ENCODE data around the gene LRP1.

LRP1 gene

GRCh38 chr12:57182918-57183575, 54.8 kb downstream of the LRP1 start:
- Histone ChIP-seq H3K4me3 (ENCODE audit: low read length) (peak overlapping the region; percentile 8; the same call in 1 of the 2 replicates), H3K9ac (ENCODE audit: low read length) (no peak overlapping the region), H3K4me1 (ENCODE audit: low read length) (peaks cover 5% of the 10 kb centered on the region), H3K27ac (ENCODE audit: low read length) (no peak overlapping the region), H3K36me3 (replicated peaks; ENCODE audit: low read depth, low read length) (no peaks in the 10 kb centered on the region), H3K4me2 (ENCODE audit: low read length) (peak overlapping the region; percentile 55), H3K9me3 (ENCODE audit: insufficient read depth, low read length) (no peaks in the 10 kb centered on the region), H3K27me3 (ENCODE audit: low read depth, low read length) (peaks cover 6% of the 10 kb centered on the region), H4K20me1 (ENCODE audit: insufficient read depth, low read length) (no peaks in the 10 kb centered on the region), H3K79me2 (ENCODE audit: low read length) (no peaks in the 10 kb centered on the region), H2AFZ (ENCODE audit: low read depth, low read length) (no peak overlapping the region)
- TF ChIP-seq EZH2phosphoT487 (IDR thresholded peaks at IDR 0.05; ENCODE audit: low read depth) = no peak
- TF ChIP-seq, protein P1, sequence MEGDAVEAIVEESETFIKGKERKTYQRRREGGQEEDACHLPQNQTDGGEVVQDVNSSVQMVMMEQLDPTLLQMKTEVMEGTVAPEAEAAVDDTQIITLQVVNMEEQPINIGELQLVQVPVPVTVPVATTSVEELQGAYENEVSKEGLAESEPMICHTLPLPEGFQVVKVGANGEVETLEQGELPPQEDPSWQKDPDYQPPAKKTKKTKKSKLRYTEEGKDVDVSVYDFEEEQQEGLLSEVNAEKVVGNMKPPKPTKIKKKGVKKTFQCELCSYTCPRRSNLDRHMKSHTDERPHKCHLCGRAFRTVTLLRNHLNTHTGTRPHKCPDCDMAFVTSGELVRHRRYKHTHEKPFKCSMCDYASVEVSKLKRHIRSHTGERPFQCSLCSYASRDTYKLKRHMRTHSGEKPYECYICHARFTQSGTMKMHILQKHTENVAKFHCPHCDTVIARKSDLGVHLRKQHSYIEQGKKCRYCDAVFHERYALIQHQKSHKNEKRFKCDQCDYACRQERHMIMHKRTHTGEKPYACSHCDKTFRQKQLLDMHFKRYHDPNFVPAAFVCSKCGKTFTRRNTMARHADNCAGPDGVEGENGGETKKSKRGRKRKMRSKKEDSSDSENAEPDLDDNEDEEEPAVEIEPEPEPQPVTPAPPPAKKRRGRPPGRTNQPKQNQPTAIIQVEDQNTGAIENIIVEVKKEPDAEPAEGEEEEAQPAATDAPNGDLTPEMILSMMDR (IDR thresholded peaks at IDR 0.05; ENCODE audit: low read depth, low read length) = peak; percentile 87

GRCh38 chr12:57183939-57184725, 55.8 kb downstream of the LRP1 start:
- Histone ChIP-seq H3K36me3 (replicated peaks; ENCODE audit: low read depth, low read length) (no peaks in the 10 kb centered on the region), H2AFZ (ENCODE audit: low read depth, low read length) (no peak overlapping the region), H4K20me1 (ENCODE audit: insufficient read depth, low read length) (no peaks in the 10 kb centered on the region), H3K79me2 (ENCODE audit: low read length) (no peaks in the 10 kb centered on the region), H3K9ac (ENCODE audit: low read length) (no peak overlapping the region), H3K4me1 (ENCODE audit: low read length) (peaks cover 5% of the 10 kb centered on the region), H3K27ac (ENCODE audit: low read length) (no peak overlapping the region), H3K4me2 (ENCODE audit: low read length) (no peak overlapping the region), H3K27me3 (ENCODE audit: low read depth, low read length) (peaks cover 6% of the 10 kb centered on the region), H3K9me3 (ENCODE audit: insufficient read depth, low read length) (no peaks in the 10 kb centered on the region), H3K4me3 (ENCODE audit: low read length) (no peak overlapping the region)
- TF ChIP-seq, protein P1 (IDR thresholded peaks at IDR 0.05; ENCODE audit: low read depth, low read length) = no peak
- no peak for TF ChIP-seq EZH2phosphoT487 (IDR thresholded peaks at IDR 0.05; ENCODE audit: low read depth)

DNA sequence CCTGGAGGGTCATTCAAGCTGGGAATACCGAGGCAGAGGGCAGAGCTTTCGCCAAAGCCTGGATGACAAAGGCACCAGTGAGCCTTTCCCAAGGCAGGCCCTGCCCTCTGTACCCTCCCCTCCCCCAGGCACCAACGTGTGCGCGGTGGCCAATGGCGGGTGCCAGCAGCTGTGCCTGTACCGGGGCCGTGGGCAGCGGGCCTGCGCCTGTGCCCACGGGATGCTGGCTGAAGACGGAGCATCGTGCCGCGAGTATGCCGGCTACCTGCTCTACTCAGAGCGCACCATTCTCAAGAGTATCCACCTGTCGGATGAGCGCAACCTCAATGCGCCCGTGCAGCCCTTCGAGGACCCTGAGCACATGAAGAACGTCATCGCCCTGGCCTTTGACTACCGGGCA, 57.1 kb downstream of the LRP1 start:
- H3K4me2 ChIP-seq (ENCODE audit: low read length) = no peak overlapping the region
- H3K27me3 ChIP-seq (ENCODE audit: low read depth, low read length) = peaks cover 6% of the 10 kb centered on the region
- no peak for TF ChIP-seq EZH2phosphoT487 (IDR thresholded peaks at IDR 0.05; ENCODE audit: low read depth)
- TF ChIP-seq, protein P1 (IDR thresholded peaks at IDR 0.05; ENCODE audit: low read depth, low read length) = no peak
- no peaks in the 10 kb centered on the region for H4K20me1 ChIP-seq (ENCODE audit: insufficient read depth, low read length)
- no peak overlapping the region for H2AFZ ChIP-seq (ENCODE audit: low read depth, low read length)
- H3K79me2 ChIP-seq (ENCODE audit: low read length) = no peaks in the 10 kb centered on the region
- H3K27ac ChIP-seq (ENCODE audit: low read length) = no peak overlapping the region
- peaks cover 5% of the 10 kb centered on the region for H3K4me1 ChIP-seq (ENCODE audit: low read length)
- no peak overlapping the region for H3K4me3 ChIP-seq (ENCODE audit: low read length)
- no peak overlapping the region for H3K9ac ChIP-seq (ENCODE audit: low read length)
- H3K9me3 ChIP-seq (ENCODE audit: insufficient read depth, low read length) = no peaks in the 10 kb centered on the region
- no peaks in the 10 kb centered on the region for H3K36me3 ChIP-seq (replicated peaks; ENCODE audit: low read depth, low read length)

- no peaks in the 10 kb centered on the region for H3K36me3 ChIP-seq (replicated peaks; ENCODE audit: low read depth, low read length)
- no peak overlapping the region for H2AFZ ChIP-seq (ENCODE audit: low read depth, low read length)
- H3K79me2 ChIP-seq (ENCODE audit: low read length) = no peaks in the 10 kb centered on the region
- no peak overlapping the region for H3K4me2 ChIP-seq (ENCODE audit: low read length)
- H3K27ac ChIP-seq (ENCODE audit: low read length) = no peak overlapping the region
- H3K4me1 ChIP-seq (ENCODE audit: low read length) = peaks cover 5% of the 10 kb centered on the region
- H3K9me3 ChIP-seq (ENCODE audit: insufficient read depth, low read length) = no peaks in the 10 kb centered on the region
- no peak overlapping the region for H3K9ac ChIP-seq (ENCODE audit: low read length)
- no peak overlapping the region for H3K4me3 ChIP-seq (ENCODE audit: low read length)
- TF ChIP-seq, protein P1 (IDR thresholded peaks at IDR 0.05; ENCODE audit: low read depth, low read length) = no peak
- TF ChIP-seq EZH2phosphoT487 (IDR thresholded peaks at IDR 0.05; ENCODE audit: low read depth) = no peak
- peaks cover 6% of the 10 kb centered on the region for H3K27me3 ChIP-seq (ENCODE audit: low read depth, low read length)
- H4K20me1 ChIP-seq (ENCODE audit: insufficient read depth, low read length) = no peaks in the 10 kb centered on the region
Observed at GRCh38 chr12:57185906-57186508, 57.7 kb downstream of the LRP1 start.

All from OCI-LY3 (cell line).